GM18498 (cell line): Measurements from ENCODE around the gene TMPRSS5.
"Not testable (repeated sequence)": the region's sequence is repeated elsewhere in the genome, so short reads cannot be mapped to it uniquely, and the experiment has no call there.

Experiments
- ATAC-seq: cut with Tn5 transposase; IDR thresholded peaks from one replicate; pipeline ENCODE4 v1.9.1; 2021; ENCODE audit warnings: mild to moderate bottlenecking, moderate library complexity; ENCODE audit not compliant: unreplicated experiment

Gene TMPRSS5

GRCh38 chr11:113697756-113698407 is 8.2 kb downstream of the TMPRSS5 start:
- ATAC-seq = no peak

DNA sequence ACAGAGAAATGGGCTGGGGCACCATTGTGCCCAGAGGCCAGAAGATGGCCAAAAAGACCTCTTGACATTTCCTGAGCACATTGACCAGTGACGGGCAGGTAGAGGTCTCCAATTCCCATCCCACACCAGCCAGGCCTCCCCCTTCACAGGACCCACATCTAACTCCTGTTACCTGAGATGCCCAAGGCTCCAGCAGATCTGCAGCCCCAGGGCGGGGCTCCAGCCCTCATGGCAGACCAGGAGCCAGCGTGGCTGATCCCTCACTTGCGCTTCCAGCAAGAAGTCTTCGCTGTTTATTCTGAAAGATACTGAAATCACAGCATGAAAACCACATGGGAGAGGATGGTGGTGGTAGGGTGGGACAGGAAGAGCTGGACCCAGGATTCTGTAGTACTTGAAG is 9.0 kb downstream of the TMPRSS5 start:
- ATAC-seq = no peak

DNA sequence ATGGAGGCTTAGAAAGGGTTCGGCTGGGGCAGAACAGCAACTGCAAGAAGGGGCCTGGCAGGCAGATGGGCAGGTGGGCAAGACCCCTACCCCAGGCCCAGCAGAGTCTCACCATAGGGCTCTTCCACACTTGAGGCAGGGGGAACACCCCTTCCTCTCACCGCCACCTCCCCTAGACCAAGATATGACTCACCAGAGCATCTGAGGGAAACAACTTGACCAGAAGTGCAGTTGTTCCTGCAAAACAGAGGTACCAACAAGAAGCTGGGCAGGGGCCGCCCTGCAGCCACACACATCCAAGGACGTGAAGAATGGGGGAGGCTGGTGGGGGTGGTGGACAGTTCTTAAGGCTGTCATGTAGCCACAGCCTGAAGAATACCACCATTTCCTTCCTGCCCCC is 10.9 kb downstream of the TMPRSS5 start:
- ATAC-seq = no peak

DNA sequence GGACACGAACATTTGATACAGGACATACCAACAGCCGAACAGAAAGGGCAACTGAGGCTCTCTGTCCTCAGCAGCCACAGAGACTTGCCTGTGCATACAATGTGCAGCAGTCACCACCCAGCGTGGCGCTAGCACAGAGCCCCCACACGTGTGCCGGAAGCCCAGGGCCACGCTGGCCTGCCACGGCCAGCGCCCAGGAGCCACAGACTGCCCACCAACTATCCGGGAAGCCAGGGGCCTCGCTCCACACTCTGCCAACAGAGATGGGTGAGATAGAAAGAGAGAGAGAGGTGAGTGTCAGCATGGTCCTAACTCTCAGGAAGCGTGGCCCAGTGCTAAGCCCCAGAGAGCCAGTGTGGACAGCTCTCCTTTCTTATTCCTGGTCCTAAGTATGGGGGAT is 11.7 kb downstream of the TMPRSS5 start:
- no peak for ATAC-seq

DNA sequence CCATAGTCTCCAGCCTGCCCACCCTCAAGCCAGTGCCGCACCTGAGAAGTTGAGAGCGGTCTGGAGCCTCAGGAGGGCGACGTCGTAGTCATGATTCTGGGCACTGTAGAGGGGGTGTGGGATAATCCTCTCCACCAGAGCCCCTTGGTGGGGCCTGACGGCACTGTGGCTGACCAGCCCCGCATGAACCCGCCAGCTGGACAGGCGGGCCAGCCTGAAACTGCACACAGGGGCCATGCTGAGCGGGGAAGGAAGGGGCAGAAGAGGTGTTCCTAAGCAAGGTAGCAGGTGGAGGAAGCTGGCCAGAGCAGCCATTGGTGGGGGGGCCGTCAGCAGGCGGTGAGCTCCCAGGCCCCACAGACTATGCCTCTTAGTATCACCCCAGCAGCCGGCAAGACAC is 13.1 kb downstream of the TMPRSS5 start:
- no peak for ATAC-seq

DNA sequence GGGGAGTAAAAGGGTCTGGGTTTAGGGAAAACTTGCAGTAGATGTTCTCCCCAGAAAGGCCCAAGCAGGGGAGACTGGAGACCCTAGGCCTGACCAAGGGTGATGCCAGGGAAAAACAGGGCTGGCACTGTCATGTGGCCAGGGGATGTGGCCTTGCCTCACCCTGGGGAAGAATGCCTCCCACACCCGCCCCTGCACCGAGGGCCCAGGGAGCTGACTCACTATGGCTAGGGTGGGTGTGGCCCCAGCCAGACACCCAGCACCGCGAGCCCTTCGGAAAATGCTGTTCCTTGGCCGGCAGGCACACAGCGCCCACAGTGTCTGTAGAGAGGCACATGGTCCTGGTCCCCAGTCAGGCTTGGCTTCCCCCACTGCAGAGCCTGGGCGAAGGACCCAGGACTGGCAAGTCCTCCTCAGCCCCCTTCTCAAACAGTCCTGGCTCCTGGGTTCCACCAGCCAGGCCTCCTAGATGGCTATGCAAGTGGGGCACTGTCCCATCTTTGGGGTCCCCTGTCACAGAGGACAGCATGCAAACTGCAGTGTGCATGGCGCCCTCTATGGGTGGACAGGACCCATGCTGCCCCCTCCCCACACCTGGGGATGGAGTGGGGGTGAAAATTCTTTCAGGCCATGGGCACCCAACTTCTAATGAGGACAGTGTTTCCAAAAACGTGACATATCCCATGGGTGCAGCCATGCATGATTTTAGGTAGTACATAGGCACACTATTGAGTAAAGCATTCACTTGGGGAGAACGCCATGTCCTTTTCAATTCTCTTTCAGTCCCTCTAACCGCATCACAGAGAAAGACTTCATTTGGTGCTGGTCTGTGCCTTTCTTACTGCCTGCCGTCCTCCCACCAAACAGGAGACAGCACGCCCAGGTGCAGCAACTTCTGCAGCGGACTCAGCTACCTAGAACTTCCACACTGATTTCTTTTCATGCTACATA is 15.2 kb downstream of the TMPRSS5 start:
- no peak for ATAC-seq

DNA sequence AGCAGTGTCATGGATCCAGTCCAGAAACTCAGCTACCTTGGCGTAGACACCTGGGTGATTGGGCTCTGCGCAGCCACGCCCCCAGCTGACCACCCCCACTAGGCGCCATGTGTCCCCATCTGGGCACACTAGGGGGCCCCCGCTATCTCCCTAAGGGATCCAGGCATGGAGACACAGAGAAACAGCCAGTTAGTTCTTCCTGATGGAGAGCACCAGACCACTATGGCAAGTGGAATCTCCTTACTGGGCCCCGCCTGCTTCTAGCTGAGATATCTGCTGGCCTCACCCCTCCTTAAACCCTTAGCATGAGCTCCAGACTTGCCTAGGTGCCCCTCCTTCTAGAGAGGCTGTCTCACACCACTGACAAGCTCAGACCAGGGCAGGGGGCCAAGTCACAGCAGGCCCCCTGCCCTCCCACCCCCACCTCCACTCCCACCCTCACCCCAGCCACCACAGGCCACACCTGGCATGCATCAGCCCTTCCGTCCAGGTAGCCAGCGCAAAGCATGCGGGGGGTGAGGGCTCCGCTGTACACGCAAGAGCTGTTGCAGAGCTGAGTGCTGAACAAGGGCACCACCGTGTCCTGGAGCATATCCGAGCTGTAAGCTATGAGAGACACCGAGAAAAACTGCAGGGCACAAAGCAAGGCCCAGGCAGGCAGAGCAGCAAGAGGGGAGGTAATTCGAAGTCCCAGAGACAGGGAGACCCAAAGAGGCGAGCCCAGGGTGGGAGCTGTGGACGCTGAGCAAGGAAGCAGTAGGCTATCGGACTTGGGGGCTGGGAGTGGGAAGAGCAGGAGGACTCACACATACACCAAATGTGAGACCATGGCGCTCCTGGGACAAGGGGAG is 16.1 kb downstream of the TMPRSS5 start:
- no peak for ATAC-seq

- no peak for ATAC-seq
Measured at GRCh38 chr11:113685654-113686359, 20.3 kb downstream of the TMPRSS5 start.

DNA sequence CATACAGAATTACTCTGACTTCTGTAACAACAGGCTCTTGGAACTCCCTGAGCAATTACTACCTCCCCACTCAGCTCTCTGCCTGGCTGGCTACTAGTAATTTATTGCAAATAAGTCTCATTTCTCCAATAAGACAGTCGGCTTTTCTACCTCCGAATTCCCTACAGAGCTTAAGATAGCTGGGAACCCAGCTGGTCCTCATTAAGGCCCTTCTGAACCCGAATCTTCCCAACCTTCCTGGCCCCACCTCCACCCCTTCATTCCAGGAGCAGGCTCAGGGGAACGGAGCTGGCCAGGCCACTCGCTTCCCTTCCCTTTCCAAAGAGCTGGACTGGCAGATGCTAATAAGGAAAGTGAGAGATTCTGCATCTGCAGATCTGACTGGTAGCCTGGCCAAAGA is 21.6 kb downstream of the TMPRSS5 start:
- ATAC-seq = no peak

DNA sequence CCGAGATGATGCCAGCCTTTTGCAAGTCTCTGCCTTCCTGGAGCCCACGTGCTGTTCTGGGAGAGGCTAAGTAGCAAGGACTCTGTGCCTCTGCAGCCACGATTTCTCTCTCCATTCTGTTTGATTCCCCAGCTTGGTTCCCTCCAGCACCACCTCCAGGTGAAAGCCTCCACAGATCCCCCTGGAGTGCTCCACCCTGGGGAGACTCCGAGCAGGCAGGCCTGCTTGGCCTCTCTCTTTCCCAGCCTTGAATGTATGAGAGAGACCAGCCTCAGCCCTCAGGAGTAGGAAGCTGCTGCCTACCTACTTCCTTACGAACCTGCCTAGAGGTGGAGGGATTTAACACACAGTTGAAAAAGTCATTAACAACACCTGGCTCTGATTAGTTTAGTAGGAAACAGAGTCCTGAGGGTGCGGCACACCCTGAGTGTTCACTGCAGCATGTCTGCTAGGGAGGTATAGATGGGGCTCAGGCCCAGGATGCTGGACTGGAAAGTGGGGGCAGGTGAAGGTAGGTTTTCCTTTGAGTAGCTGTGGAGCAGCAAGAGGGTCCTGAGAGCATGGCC is 22.5 kb downstream of the TMPRSS5 start:
- ATAC-seq = no peak

- no peak for ATAC-seq
Measured at GRCh38 chr11:113681711-113682413, 24.2 kb downstream of the TMPRSS5 start.

DNA sequence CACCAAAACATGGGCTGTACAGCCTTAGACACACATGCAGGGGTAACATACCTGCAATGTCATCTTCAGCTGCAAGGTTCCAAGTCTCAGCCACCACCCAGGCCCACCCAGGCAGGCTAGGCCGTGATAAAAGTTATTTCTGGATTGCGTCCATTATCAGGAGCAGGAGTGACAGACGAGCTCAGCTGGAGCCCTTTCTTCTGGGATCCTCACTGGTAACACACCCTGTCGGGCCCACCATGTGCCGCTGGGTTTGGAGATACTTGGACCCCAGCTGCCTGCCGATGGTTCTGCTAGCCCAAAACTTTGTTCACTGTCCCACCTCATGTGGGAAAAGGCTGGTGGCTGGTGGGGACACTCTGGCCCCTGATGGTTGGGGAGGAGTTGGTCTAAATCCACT is 24.8 kb downstream of the TMPRSS5 start:
- ATAC-seq = no peak

- ATAC-seq = no peak
Measured at GRCh38 chr11:113677685-113678084, 28.4 kb downstream of the TMPRSS5 start.

DNA sequence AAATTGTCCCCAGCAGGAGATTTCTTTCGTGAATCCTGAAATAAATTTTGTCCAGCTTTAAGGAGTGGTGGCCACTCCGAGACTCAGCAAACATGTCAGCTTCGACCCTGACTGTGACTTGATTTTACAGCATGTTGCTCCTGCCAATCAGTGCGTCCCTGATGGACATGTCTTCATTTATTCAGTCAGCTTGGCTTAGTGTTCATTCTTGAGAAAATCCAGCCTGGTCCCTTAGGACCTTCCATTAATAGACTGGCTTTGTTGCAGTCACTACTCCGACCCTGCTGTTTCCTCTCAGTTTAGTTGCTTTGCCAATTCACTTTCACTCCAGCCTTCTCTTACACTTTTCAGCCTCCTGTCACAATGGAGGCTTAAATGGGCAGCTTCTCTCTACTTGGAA is 30.5 kb downstream of the TMPRSS5 start:
- ATAC-seq = no peak

GRCh38 chr11:113675003-113675561 is 31.0 kb downstream of the TMPRSS5 start:
- peak; percentile 78 for ATAC-seq

- ATAC-seq = no peak
Measured at GRCh38 chr11:113674397-113674685, 31.8 kb downstream of the TMPRSS5 start.

- no peak for ATAC-seq
Measured at GRCh38 chr11:113673550-113674396, 32.3 kb downstream of the TMPRSS5 start.

GRCh38 chr11:113671914-113672313 is 34.2 kb downstream of the TMPRSS5 start:
- ATAC-seq = not testable (repeated sequence)

DNA sequence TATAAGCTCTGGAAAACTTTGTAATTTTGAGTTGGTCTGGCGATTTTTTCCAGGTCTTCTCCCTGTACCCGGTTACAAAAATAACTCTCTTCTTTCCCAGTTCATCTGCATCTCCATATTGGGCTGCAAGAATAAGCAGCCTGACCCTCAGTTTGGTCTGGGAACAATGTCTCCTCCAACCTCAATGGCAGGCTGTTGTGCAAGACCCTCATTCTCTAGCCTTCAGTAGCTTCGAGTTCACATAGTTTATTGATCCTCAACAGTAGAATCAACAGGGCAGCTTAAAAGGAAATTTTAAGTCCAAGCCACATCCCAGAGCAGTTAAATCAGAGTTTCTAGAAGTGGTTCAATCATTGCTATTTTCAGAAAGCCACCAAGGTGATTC is 35.3 kb downstream of the TMPRSS5 start:
- ATAC-seq = no peak
